ENCODE results near the gene HSFX4. TPM values are rescaled to one million over a fixed set of nuclear protein-coding genes. Genes with fewer than 3 reads are reported as not detected.

HSFX4 gene
- total and polyA plus RNA-seq, 9 of the 15 experiments (the other 6 are each of a cell fraction or from before 2014, with no cell fraction given), result 0.10 to 0.24 (median 0.14) TPM; not detected in 6

Other genes with a start within 250 kb of the HSFX4 start
- not detected in 2 replicates for gene MAGEA11, start 217.5 kb upstream of the HSFX4 start, total RNA-seq (2014; rRNA removed)
- gene MAGEA11, start 217.5 kb upstream of the HSFX4 start, total RNA-seq (2014; rRNA removed; fragmentation: Illumina TruSeq; extraction: Trizol), result not detected in 2 replicates
- gene MAGEA11, start 217.5 kb upstream of the HSFX4 start, total RNA-seq (2015; rRNA removed; fragmentation: Illumina TruSeq; extraction: Trizol), result not detected in 2 replicates
- 0.11 TPM in 1 of 2 replicates, not detected in the other for gene MAGEA11, start 217.5 kb upstream of the HSFX4 start, total RNA-seq (2021)
- 0.11 and 0.18 TPM in 2 replicates for gene MAGEA11, start 217.5 kb upstream of the HSFX4 start, polyA plus RNA-seq (2011; rRNA removed)
- not detected in 2 replicates for gene MAGEA11, start 217.5 kb upstream of the HSFX4 start, polyA plus RNA-seq (2014; fragmentation: Illumina TruSeq; extraction: Trizol)
- under 1 TPM in 1 of 2 experiments, not detected in 1; 0.04 TPM for gene MAGEA11, start 217.5 kb upstream of the HSFX4 start, polyA plus RNA-seq (2014; fragmentation: Nextera tagmentation; extraction: Ambion mirVana)
- not detected in 2 replicates for gene MAGEA11, start 217.5 kb upstream of the HSFX4 start, polyA plus RNA-seq (2014; rRNA removed)
- gene HSFX1, start 155.5 kb upstream of the HSFX4 start, total RNA-seq (2014; rRNA removed), result not detected in 2 replicates
- gene HSFX1, start 155.5 kb upstream of the HSFX4 start, total RNA-seq (2014; rRNA removed; fragmentation: Illumina TruSeq; extraction: Trizol), result not detected in 2 replicates
- gene HSFX1, start 155.5 kb upstream of the HSFX4 start, total RNA-seq (2015; rRNA removed; fragmentation: Illumina TruSeq; extraction: Trizol), result not detected in 2 replicates
- not detected in 2 replicates for gene HSFX1, start 155.5 kb upstream of the HSFX4 start, total RNA-seq (2021)
- 0.10 and 0.14 TPM in 2 replicates for gene HSFX1, start 155.5 kb upstream of the HSFX4 start, polyA plus RNA-seq (2011; rRNA removed)
- gene HSFX1, start 155.5 kb upstream of the HSFX4 start, polyA plus RNA-seq (2014; fragmentation: Illumina TruSeq; extraction: Trizol), result not detected in 2 replicates
- gene HSFX1, start 155.5 kb upstream of the HSFX4 start, polyA plus RNA-seq (2014; fragmentation: Nextera tagmentation; extraction: Ambion mirVana), result not detected
- not detected in 2 replicates for gene HSFX1, start 155.5 kb upstream of the HSFX4 start, polyA plus RNA-seq (2014; rRNA removed)
- gene MAGEA9, start 147.6 kb upstream of the HSFX4 start, total RNA-seq (2014; rRNA removed), result 1.0 TPM in 1 of 2 replicates, not detected in the other
- gene MAGEA9, start 147.6 kb upstream of the HSFX4 start, total RNA-seq (2014; rRNA removed; fragmentation: Illumina TruSeq; extraction: Trizol), result not detected in 2 replicates
- 0.49 TPM in 1 of 2 replicates, not detected in the other for gene MAGEA9, start 147.6 kb upstream of the HSFX4 start, total RNA-seq (2015; rRNA removed; fragmentation: Illumina TruSeq; extraction: Trizol)
- not detected in 2 replicates for gene MAGEA9, start 147.6 kb upstream of the HSFX4 start, total RNA-seq (2021)
- 0.17 TPM in 1 of 2 replicates, not detected in the other for gene MAGEA9, start 147.6 kb upstream of the HSFX4 start, polyA plus RNA-seq (2011; rRNA removed)
- 0.44 TPM in 1 of 2 replicates, not detected in the other for gene MAGEA9, start 147.6 kb upstream of the HSFX4 start, polyA plus RNA-seq (2014; fragmentation: Illumina TruSeq; extraction: Trizol)
- gene MAGEA9, start 147.6 kb upstream of the HSFX4 start, polyA plus RNA-seq (2014; fragmentation: Nextera tagmentation; extraction: Ambion mirVana), result under 1 TPM; 0.08 to 0.25 TPM
- 0.53 and 0.65 TPM in 2 replicates for gene MAGEA9, start 147.6 kb upstream of the HSFX4 start, polyA plus RNA-seq (2014; rRNA removed)
- 1.5 and 1.8 TPM in 2 replicates for gene MAGEA8, start 48.4 kb upstream of the HSFX4 start, total RNA-seq (2014; rRNA removed)
- 1.5 and 1.9 TPM in 2 replicates for gene MAGEA8, start 48.4 kb upstream of the HSFX4 start, total RNA-seq (2014; rRNA removed; fragmentation: Illumina TruSeq; extraction: Trizol)
- gene MAGEA8, start 48.4 kb upstream of the HSFX4 start, total RNA-seq (2015; rRNA removed; fragmentation: Illumina TruSeq; extraction: Trizol), result 1.3 and 1.8 TPM in 2 replicates
- 2.2 and 2.9 TPM in 2 replicates for gene MAGEA8, start 48.4 kb upstream of the HSFX4 start, total RNA-seq (2021)
- 1.3 and 4.6 TPM in 2 replicates for gene MAGEA8, start 48.4 kb upstream of the HSFX4 start, polyA plus RNA-seq (2011; rRNA removed)
- 2.2 and 2.4 TPM in 2 replicates for gene MAGEA8, start 48.4 kb upstream of the HSFX4 start, polyA plus RNA-seq (2014; fragmentation: Illumina TruSeq; extraction: Trizol)
- gene MAGEA8, start 48.4 kb upstream of the HSFX4 start, polyA plus RNA-seq (2014; fragmentation: Nextera tagmentation; extraction: Ambion mirVana), result 1 to 10 TPM in 1 of 2 experiments, under 1 TPM in 1; 0.49 to 1.7 TPM
- 2.1 and 2.5 TPM in 2 replicates for gene MAGEA8, start 48.4 kb upstream of the HSFX4 start, polyA plus RNA-seq (2014; rRNA removed)
- 47.0 and 48.8 TPM in 2 replicates for gene EOLA2, start 8.9 kb downstream of the HSFX4 start, total RNA-seq (2014; rRNA removed)
- gene EOLA2, start 8.9 kb downstream of the HSFX4 start, total RNA-seq (2014; rRNA removed; fragmentation: Illumina TruSeq; extraction: Trizol), result 22.4 and 27.7 TPM in 2 replicates
- 27.6 and 29.1 TPM in 2 replicates for gene EOLA2, start 8.9 kb downstream of the HSFX4 start, total RNA-seq (2015; rRNA removed; fragmentation: Illumina TruSeq; extraction: Trizol)
- 47.7 and 51.5 TPM in 2 replicates for gene EOLA2, start 8.9 kb downstream of the HSFX4 start, total RNA-seq (2021)
- 50.8 and 61.5 TPM in 2 replicates for gene EOLA2, start 8.9 kb downstream of the HSFX4 start, polyA plus RNA-seq (2011; rRNA removed)
- gene EOLA2, start 8.9 kb downstream of the HSFX4 start, polyA plus RNA-seq (2014; fragmentation: Illumina TruSeq; extraction: Trizol), result 44.3 and 48.8 TPM in 2 replicates
- gene EOLA2, start 8.9 kb downstream of the HSFX4 start, polyA plus RNA-seq (2014; fragmentation: Nextera tagmentation; extraction: Ambion mirVana), result 10 to 100 TPM; 33.7 to 44.1 TPM
- 52.2 and 52.9 TPM in 2 replicates for gene EOLA2, start 8.9 kb downstream of the HSFX4 start, polyA plus RNA-seq (2014; rRNA removed)

All from K562 (cell line).